Smooth muscle cell (in vitro differentiated cells): ENCODE data around the gene ALS2CL. TPM values are rescaled to one million over a fixed set of nuclear protein-coding genes. Genes with fewer than 3 reads are reported as not detected.
"Not testable (repeated sequence)": the region's sequence is repeated elsewhere in the genome, so short reads cannot be mapped to it uniquely, and the experiment has no call there.

Source experiments
- DNase-seq: peaks from one replicate; lab custom pipeline; 2025; ENCODE audit not compliant: unreplicated experiment; lab: John Stamatoyannopoulos, UW
- H2AFZ ChIP-seq: fragments of 200-600 bp; sonication (generic); 2 replicates; pipeline ENCODE4 v1.6.0; 2016; ENCODE audit warnings: antibody characterized with exemption, low read depth, mild to moderate bottlenecking
- H3F3A ChIP-seq: fragments of 200-600 bp; sonication (generic); 2 replicates; pipeline ENCODE4 v1.6.0; 2017; ENCODE audit warnings: antibody characterized with exemption, low read depth
- H3K27ac ChIP-seq: fragments of 200-600 bp; sonication (generic); 2 replicates; pipeline ENCODE4 v1.5.1; 2016; ENCODE audit warnings: low read depth, mild to moderate bottlenecking
- H3K27me3 ChIP-seq: fragments of 200-600 bp; sonication (generic); 2 replicates; pipeline ENCODE4 v1.6.1; 2016; ENCODE audit warnings: low read depth, mild to moderate bottlenecking
- H3K36me3 ChIP-seq: fragments of 200-600 bp; sonication (generic); 2 replicates; pipeline ENCODE4 v1.5.1; 2016; ENCODE audit warnings: low read depth
- H3K4me1 ChIP-seq: fragments of 200-600 bp; sonication (generic); 2 replicates; pipeline ENCODE4 v1.5.1; 2016; ENCODE audit warnings: low read depth
- H3K4me2 ChIP-seq: fragments of 200-600 bp; sonication (generic); 2 replicates; pipeline ENCODE4 v1.6.0; 2016; ENCODE audit warnings: mild to moderate bottlenecking
- H3K4me3 ChIP-seq: fragments of 200-600 bp; sonication (generic); 2 replicates; pipeline ENCODE4 v1.5.1; 2016; ENCODE audit warnings: mild to moderate bottlenecking
- H3K79me2 ChIP-seq: fragments of 200-600 bp; sonication (generic); 2 replicates; pipeline ENCODE4 v1.6.0; 2016; ENCODE audit warnings: low read depth, mild to moderate bottlenecking
- H3K9ac ChIP-seq: fragments of 200-600 bp; sonication (generic); 2 replicates; pipeline ENCODE4 v1.6.0; 2016; ENCODE audit warnings: low read depth
- H3K9me3 ChIP-seq: fragments of 200-600 bp; sonication (generic); replicated peaks from 2 replicates; pipeline ENCODE4 v1.5.1; 2016; ENCODE audit warnings: low read depth
- H4K20me1 ChIP-seq: fragments of 200-600 bp; sonication (generic); 2 replicates; pipeline ENCODE4 v1.6.0; 2016; ENCODE audit warnings: low read depth
- WGBS: methylation state at CpG from one replicate; pipeline ENCODE4 v1.1.7; 2016; ENCODE audit warnings: low lambda C conversion rate; 5-methylcytosine and 5-hydroxymethylcytosine counted together
- polyA plus RNA-seq: library from polyadenylated mRNA; unstranded; fragments of >200 nt; fragmentation: Nextera tagmentation; extraction: Ambion mirVana; gene quantifications from 2 replicates; pipeline ENCODE4 v1.2.1, GENCODE V29; 2016
- total RNA-seq: library from RNA; depleted of rRNA; stranded (reverse); fragments of >200 nt; gene quantifications from 2 replicates; pipeline ENCODE4 v1.2.3, GENCODE V29; 2014
- TF ChIP-seq, protein P1 (sequence below): fragments of 200-600 bp; sonication (generic); IDR thresholded peaks from 2 replicates; pipeline ENCODE4 v1.5.1; 2017; ENCODE audit warnings: borderline replicate concordance, mild to moderate bottlenecking, antibody characterized with exemption; ENCODE audit not compliant: insufficient read depth, poor library complexity, severe bottlenecking

The ALS2CL gene, protein sequence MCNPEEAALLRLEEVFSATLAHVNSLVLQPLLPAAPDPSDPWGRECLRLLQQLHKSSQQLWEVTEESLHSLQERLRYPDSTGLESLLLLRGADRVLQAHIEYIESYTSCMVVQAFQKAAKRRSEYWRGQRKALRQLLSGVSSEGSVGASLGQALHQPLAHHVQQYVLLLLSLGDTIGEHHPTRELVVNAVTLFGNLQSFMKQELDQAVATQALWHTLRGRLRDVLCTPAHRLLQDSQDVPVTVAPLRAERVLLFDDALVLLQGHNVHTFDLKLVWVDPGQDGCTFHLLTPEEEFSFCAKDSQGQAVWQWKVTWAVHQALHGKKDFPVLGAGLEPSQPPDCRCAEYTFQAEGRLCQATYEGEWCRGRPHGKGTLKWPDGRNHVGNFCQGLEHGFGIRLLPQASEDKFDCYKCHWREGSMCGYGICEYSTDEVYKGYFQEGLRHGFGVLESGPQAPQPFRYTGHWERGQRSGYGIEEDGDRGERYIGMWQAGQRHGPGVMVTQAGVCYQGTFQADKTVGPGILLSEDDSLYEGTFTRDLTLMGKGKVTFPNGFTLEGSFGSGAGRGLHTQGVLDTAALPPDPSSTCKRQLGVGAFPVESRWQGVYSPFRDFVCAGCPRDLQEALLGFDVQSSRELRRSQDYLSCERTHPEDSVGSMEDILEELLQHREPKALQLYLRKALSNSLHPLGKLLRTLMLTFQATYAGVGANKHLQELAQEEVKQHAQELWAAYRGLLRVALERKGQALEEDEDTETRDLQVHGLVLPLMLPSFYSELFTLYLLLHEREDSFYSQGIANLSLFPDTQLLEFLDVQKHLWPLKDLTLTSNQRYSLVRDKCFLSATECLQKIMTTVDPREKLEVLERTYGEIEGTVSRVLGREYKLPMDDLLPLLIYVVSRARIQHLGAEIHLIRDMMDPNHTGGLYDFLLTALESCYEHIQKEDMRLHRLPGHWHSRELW
- total RNA-seq: 7.3 and 8.5 TPM in 2 replicates
- 9.4 and 16.5 TPM in 2 replicates for polyA plus RNA-seq

DNA sequence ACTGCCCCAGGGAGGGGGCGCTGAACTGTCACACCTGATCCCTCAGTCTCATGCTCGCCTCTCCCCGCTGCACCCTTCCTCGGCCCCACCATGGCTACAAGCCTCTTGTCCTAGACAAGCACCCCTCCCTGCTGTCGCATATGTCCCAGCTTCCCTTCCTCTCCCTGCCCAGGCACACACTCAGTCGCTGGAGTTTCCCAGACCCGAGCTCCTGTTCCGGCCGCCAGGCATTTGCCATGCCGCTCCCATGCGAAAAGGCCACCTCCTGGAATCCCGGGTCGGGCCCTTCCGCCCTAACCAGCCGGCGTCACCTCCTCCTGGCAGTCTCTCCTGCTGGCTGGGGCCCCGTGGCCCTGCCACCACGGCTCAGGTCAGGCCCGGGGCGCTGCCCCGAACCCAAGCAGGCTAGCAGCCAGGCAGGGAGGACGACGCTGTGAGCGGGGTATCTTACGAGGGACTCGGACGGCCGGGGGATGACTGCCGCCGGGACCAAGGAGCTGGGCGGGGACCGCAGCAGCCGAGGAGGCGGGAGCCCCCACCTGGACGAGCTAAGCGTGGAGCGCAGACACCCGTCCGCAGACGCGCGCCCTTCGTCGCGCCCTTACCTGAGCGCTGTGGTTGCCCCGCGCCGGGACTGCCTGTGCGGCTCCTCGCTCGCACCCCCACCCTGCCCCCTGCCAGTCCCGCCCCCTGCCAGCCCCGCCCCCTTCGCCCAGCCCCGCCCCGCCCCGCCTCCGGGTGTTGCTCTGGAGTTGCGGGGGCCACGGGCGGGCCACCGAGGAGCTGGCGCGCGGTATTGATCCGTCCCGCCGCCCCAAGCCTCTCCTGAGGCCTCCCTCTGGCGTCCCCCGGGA is at the start of gene ALS2CL:
TSS of gene ALS2CL (minus strand) at position 642 of the 854 bp plus-strand sequence. CDS start 4,239 bp downstream, outside the sequence.
- peak; percentile 55 for DNase-seq
- Histone ChIP-seq H3K4me3 (peak within 1 kb of the TSS; percentile 74), H3F3A (no peaks in the 10 kb centered on the region), H2AFZ (peak within 1 kb of the TSS; percentile 94), H3K27ac (peak within 1 kb of the TSS; percentile 88), H3K79me2 (no peaks in the 10 kb centered on the region), H3K4me1 (peaks cover 6% of the 10 kb centered on the region), H4K20me1 (peaks cover 7% of the 10 kb centered on the region), H3K27me3 (no peaks in the 10 kb centered on the region), H3K4me2 (peak within 1 kb of the TSS; percentile 99), H3K36me3 (no peaks in the 10 kb centered on the region), H3K9ac (peak within 1 kb of the TSS; percentile 86), H3K9me3 (no peaks in the 10 kb centered on the region)
- TF ChIP-seq, protein P1, sequence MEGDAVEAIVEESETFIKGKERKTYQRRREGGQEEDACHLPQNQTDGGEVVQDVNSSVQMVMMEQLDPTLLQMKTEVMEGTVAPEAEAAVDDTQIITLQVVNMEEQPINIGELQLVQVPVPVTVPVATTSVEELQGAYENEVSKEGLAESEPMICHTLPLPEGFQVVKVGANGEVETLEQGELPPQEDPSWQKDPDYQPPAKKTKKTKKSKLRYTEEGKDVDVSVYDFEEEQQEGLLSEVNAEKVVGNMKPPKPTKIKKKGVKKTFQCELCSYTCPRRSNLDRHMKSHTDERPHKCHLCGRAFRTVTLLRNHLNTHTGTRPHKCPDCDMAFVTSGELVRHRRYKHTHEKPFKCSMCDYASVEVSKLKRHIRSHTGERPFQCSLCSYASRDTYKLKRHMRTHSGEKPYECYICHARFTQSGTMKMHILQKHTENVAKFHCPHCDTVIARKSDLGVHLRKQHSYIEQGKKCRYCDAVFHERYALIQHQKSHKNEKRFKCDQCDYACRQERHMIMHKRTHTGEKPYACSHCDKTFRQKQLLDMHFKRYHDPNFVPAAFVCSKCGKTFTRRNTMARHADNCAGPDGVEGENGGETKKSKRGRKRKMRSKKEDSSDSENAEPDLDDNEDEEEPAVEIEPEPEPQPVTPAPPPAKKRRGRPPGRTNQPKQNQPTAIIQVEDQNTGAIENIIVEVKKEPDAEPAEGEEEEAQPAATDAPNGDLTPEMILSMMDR: no peak
- WGBS: 3% methylated on average over 38 of the region's 71 CpGs

DNA sequence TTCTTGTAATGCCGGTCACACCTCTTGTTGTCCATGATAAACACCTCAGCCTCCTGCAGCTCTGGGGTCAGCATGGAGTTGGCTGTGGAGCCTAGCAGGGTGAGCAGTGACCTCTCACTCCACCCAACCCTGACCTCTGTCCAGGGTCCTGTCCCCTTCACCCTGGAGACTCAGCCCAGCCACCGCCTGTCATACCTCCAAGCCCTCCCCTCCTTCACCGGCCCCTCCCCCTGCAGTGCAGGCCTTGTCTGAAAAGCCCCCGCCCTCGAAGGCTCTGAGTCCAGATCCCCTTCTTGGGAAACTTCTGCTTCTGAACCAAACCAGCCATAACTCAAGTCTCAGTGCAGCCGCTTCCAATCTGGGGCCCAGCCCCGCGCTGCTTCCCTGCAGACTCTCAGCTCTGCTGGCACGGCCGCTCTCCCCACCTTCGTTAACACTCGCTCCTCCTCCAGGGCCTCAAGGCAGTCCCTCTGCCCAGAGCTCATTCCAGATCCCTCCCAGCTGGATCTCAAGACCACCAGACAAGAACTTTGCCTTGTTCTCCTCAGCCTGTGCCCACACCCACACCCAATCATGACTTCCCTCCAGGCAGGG is 49.6 kb upstream of the ALS2CL start:
- Histone ChIP-seq H2AFZ (no peak overlapping the region), H3K9ac (no peak overlapping the region), H3K27me3 (no peaks in the 10 kb centered on the region), H3K27ac (no peak overlapping the region), H3K9me3 (no peaks in the 10 kb centered on the region), H3K4me3 (no peak overlapping the region), H3K36me3 (no peaks in the 10 kb centered on the region), H3F3A (no peaks in the 10 kb centered on the region), H4K20me1 (no peaks in the 10 kb centered on the region), H3K4me1 (no peaks in the 10 kb centered on the region), H3K79me2 (no peaks in the 10 kb centered on the region), H3K4me2 (no peak overlapping the region)
- TF ChIP-seq, protein P1: no peak
- 87% methylated on average over 8 of the region's 12 CpGs for WGBS
- no peak for DNase-seq

GRCh38 chr3:46739565-46739964 is 46.1 kb upstream of the ALS2CL start:
- not testable (repeated sequence) for H3K4me1 ChIP-seq, H3K9me3 ChIP-seq, H3K36me3 ChIP-seq, H3K4me2 ChIP-seq, H3K27me3 ChIP-seq, H3K9ac ChIP-seq, H3K27ac ChIP-seq, H2AFZ ChIP-seq, H3K79me2 ChIP-seq, DNase-seq, H4K20me1 ChIP-seq, H3K4me3 ChIP-seq, H3F3A ChIP-seq
- 95% methylated on average over 3 of the region's 3 CpGs for WGBS
